ENCODE results near the gene RNF130. TPM values are rescaled to one million over a fixed set of nuclear protein-coding genes. Genes with fewer than 3 reads are reported as not detected.

Gene RNF130, protein sequence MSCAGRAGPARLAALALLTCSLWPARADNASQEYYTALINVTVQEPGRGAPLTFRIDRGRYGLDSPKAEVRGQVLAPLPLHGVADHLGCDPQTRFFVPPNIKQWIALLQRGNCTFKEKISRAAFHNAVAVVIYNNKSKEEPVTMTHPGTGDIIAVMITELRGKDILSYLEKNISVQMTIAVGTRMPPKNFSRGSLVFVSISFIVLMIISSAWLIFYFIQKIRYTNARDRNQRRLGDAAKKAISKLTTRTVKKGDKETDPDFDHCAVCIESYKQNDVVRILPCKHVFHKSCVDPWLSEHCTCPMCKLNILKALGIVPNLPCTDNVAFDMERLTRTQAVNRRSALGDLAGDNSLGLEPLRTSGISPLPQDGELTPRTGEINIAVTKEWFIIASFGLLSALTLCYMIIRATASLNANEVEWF
- total RNA-seq (ENCODE audit: low replicate concordance), result 10.4 and 27.8 TPM in 2 replicates

DNA sequence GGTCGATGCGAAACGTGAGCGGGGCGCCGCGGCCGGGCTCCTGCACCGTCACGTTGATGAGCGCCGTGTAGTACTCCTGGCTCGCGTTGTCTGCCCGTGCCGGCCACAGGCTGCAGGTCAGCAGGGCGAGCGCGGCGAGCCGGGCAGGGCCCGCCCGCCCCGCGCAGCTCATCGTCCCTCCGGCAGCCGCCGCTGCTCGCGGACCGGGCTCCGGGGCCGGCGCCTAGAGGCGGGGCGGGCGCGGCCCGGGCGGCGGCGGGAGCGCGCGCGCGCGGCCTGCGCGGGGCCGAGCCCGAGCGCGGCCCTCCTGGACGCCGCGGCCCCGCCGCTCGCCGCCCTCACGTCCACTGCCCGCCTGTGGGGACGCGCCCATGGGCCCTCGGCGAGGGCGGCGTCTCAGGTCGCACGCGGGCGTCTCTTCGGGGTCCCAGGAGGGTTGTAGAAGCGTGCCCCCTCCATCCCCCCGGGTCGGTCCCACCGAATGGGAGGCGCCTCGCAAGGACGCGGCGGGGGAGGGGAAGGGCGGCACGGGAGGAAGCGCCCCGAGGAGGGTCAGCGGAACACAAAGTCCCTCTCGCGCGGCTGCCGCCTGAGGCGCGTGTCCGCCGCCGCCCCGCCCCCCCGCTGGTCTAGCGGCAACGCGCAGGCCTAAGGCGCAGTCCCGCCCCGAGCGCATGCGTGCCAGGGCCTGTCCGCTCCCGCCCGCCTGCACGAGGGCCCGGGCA, at the start of gene RNF130:
Gene RNF130, minus strand, starts transcription at position 229 of the 725 bp plus-strand sequence. Its CDS starts 57 bp downstream, at position 172.

GRCh38 chr5:179907556-179908324, 163.8 kb downstream of the RNF130 start, which contains the start of gene TBC1D9B:
Gene TBC1D9B (minus strand): TSS chr5:179907897. CDS start chr5:179907821, 76 bp downstream.

Other genes starting within 250 kb of the RNF130 start
- 8.6 and 14.4 TPM in 2 replicates for gene MRNIP, start 212.9 kb downstream of the RNF130 start, total RNA-seq (ENCODE audit: low replicate concordance)
- 37.8 and 57.7 TPM in 2 replicates for gene TBC1D9B, start 163.9 kb downstream of the RNF130 start, total RNA-seq (ENCODE audit: low replicate concordance)
- gene RASGEF1C, start 137.5 kb upstream of the RNF130 start, total RNA-seq (ENCODE audit: low replicate concordance), result not detected in 2 replicates
- 29.7 and 34.6 TPM in 2 replicates for gene MAPK9, start 220.3 kb upstream of the RNF130 start, total RNA-seq (ENCODE audit: low replicate concordance)

Measured in smooth muscle cell of the coronary artery (primary cell).